GM23248 (cell line): ENCODE data around the gene SH3BGRL2.

Source experiments
- EZH2 ChIP-seq: fragments of 200-600 bp; sonication (generic); IDR thresholded peaks from 2 replicates; pipeline ENCODE4 v1.6.1; 2018; ENCODE audit warnings: antibody characterized with exemption, mild to moderate bottlenecking; ENCODE audit not compliant: insufficient read depth, poor library complexity, severe bottlenecking
- EZH2phosphoT487 ChIP-seq: fragments of 200-600 bp; sonication (generic); IDR thresholded peaks from 2 replicates; pipeline ENCODE4 v1.6.1; 2018; ENCODE audit warnings: antibody characterized with exemption, moderate library complexity, mild to moderate bottlenecking, low read depth; ENCODE audit not compliant: insufficient read depth

DNA sequence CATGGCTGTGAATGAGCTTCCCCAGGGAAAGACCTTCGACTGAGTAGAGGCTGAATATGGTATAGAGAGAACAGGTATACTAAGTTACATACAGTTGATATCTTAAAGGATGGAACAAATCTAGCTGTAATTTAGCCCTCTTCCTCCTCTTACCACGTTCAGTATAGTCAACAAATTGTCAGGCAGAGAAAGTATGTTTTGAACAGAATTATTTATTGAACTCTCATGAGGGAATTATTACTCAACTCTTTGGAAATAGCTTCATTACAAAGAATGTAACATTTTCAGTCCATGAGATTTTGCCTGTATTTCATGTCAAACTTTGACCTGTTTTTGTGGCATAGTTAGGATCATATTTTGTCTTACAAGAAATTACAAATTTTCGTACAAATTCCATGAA is 63.0 kb downstream of the SH3BGRL2 start:
- TF ChIP-seq EZH2phosphoT487, result no peak
- TF ChIP-seq EZH2, result no peak
